ENCODE data around the gene SMURF1.

The SMURF1 gene

DNA sequence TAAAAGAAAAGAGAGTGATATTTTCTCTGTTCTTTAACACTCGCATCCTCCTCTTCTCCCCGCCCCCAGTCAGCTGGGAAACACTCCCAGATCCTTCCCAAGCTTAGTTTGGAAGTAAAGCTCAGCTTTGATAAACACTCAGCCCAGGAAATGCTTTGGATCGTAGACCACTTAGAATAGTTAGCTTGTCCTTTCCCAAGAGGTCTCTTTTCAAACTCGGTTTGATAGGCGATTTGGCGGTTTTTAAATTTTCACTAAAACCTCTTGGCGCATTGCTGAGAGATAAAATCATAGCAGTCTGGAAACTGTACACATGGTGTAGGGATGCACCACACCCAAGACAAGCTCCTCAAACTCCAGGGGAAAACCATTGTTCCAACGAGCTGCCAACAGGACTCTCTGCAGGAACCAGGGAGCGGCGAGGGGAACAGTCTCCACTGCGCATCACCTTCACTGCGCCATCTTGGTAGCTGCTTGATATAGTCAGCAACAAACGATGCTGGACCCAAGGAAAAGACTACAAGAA is 22.3 kb downstream of the SMURF1 start:
- Mint-ChIP-seq H3K36me3 (peaks cover 22% of the 10 kb centered on the region), H3K27ac (peak overlapping the region; percentile 72), H3K27me3 (no peaks in the 10 kb centered on the region), H3K4me1 (peaks cover 37% of the 10 kb centered on the region), H3K4me3 (no peak overlapping the region), H3K9me3 (peaks cover 2% of the 10 kb centered on the region)
- DNase-seq (ENCODE audit: low spot score in 2 of 2), result no peak
- ATAC-seq (ENCODE audit: low read depth), result no peak

DNA sequence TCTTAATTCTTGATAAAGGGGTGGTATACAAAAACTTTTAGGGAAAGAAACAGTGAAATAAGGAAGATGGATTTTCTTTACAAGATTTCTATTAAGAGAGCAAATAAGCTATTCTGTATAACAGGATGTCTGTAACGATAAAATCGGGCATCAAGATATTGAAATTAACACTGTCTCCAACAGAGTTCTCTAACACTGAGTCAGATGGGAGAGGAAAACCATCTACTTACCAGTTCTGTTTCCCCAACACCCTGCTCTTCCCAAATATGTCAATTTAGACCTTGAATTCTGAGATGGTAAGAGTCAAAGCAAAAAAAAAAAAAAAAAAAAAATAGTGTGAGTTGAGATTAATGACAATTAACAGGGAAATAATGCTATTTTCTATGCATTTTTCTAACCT is 23.0 kb downstream of the SMURF1 start:
- no peaks in the 10 kb centered on the region for H3K27me3 Mint-ChIP-seq
- H3K36me3 Mint-ChIP-seq, result peaks cover 26% of the 10 kb centered on the region
- H3K9me3 Mint-ChIP-seq, result peaks cover 3% of the 10 kb centered on the region
- DNase-seq (ENCODE audit: low spot score in 2 of 2) (no peak), ATAC-seq (ENCODE audit: low read depth) (no peak)
- H3K4me1 Mint-ChIP-seq, result peaks cover 37% of the 10 kb centered on the region
- no peak overlapping the region for H3K27ac Mint-ChIP-seq
- H3K4me3 Mint-ChIP-seq, result no peak overlapping the region

DNA sequence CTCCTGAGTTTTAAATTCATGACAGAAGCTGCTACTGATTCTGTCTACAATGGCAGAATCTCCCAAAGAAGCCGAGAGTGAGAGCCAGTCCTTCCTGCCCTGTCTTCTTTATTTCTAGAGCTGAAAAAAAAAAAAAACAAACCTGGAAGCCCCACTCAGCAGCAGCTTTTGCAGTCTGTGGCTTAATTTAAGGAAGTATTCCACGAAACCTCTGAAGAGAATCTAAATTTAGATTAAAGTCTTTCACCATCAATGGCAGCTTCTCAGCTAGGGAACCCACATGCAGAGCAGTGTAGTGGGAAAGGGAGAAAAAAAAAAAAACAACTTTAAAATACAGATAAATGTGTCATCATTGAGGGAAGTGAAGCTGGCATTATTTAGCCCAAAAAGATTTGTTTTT is 23.4 kb downstream of the SMURF1 start:
- H3K27ac Mint-ChIP-seq, result peak overlapping the region; percentile 36
- DNase-seq (ENCODE audit: low spot score in 2 of 2), result no peak
- no peak for ATAC-seq (ENCODE audit: low read depth)
- no peak overlapping the region for H3K4me3 Mint-ChIP-seq
- peaks cover 34% of the 10 kb centered on the region for H3K4me1 Mint-ChIP-seq
- peaks cover 3% of the 10 kb centered on the region for H3K9me3 Mint-ChIP-seq
- no peaks in the 10 kb centered on the region for H3K27me3 Mint-ChIP-seq
- peaks cover 24% of the 10 kb centered on the region for H3K36me3 Mint-ChIP-seq

DNA sequence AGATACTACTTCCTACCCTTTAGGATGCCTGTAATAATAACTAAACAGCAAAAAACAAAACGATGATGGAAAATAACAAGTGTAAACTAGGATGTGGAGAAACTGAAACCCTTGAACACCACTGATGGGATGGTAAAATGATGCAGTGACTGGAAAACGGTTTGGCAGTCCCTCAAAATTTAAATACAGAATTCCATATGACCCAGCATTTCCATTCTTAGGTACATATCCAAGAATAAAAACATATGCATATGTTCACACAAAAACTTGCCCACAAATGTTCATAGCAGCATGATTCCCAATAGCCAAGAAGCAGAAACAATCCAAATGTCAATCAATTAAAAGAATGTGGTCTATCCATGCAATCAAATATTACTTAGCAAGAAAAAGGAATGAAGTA is 25.8 kb downstream of the SMURF1 start:
- Mint-ChIP-seq H3K4me3 (no peak overlapping the region), H3K9me3 (peaks cover 8% of the 10 kb centered on the region), H3K27ac (no peak overlapping the region), H3K4me1 (peaks cover 26% of the 10 kb centered on the region), H3K36me3 (peaks cover 33% of the 10 kb centered on the region), H3K27me3 (no peaks in the 10 kb centered on the region)
- no peak for ATAC-seq (ENCODE audit: low read depth)
- no peak for DNase-seq (ENCODE audit: low spot score in 2 of 2)

DNA sequence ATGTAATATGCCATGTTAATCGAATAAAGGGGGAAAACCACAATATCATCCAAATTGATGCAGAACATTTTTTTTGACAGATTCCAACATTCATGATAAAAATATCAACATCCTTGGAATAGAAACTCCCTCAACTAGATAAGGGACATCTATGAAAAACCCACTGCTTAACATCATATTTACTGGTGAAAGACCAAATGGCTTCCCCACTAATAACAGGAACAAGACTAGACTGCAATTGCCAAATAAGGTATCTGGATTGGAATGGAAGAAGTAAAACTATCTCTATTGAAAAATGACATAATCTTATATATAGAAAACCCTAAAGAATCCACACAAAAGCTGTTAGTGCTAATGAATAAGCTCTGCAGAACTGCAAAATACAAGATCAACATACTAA is 27.8 kb downstream of the SMURF1 start:
- no peak for ATAC-seq (ENCODE audit: low read depth)
- H3K27me3 Mint-ChIP-seq, result no peaks in the 10 kb centered on the region
- H3K4me1 Mint-ChIP-seq, result peaks cover 40% of the 10 kb centered on the region

DNA sequence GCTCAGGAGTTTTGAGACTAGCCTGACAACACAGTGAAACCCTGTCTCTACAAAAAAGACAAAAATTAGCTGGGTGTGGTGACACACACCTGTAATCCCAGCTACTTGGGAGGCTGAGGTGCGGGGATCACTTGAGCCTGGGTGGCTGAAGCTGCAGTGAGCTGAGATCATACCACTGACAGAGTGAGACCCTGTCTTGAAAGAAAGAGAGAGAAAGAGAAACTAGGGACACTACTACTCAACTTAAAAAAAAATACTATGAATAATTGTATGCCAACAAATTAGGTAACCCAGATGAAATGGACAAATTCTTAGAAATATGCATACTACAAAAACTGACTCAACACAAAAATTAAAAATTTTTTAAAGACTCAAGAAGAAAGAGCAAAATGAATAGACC is 28.5 kb downstream of the SMURF1 start:
- DNase-seq (ENCODE audit: low spot score in 2 of 2), result no peak
- peaks cover 32% of the 10 kb centered on the region for H3K36me3 Mint-ChIP-seq
- H3K9me3 Mint-ChIP-seq, result peaks cover 8% of the 10 kb centered on the region
- H3K27ac Mint-ChIP-seq, result no peak overlapping the region
- no peak for ATAC-seq (ENCODE audit: low read depth)
- H3K4me1 Mint-ChIP-seq, result peaks cover 41% of the 10 kb centered on the region
- H3K4me3 Mint-ChIP-seq, result no peak overlapping the region
- no peaks in the 10 kb centered on the region for H3K27me3 Mint-ChIP-seq

More for the DNA sequence above, 27.8 kb downstream of the SMURF1 start:
- H3K9me3 Mint-ChIP-seq, result peaks cover 8% of the 10 kb centered on the region
- peaks cover 34% of the 10 kb centered on the region for H3K36me3 Mint-ChIP-seq
- peak overlapping the region; percentile 58 for H3K27ac Mint-ChIP-seq
- DNase-seq (ENCODE audit: low spot score in 2 of 2), result no peak
- H3K4me3 Mint-ChIP-seq, result no peak overlapping the region

DNA sequence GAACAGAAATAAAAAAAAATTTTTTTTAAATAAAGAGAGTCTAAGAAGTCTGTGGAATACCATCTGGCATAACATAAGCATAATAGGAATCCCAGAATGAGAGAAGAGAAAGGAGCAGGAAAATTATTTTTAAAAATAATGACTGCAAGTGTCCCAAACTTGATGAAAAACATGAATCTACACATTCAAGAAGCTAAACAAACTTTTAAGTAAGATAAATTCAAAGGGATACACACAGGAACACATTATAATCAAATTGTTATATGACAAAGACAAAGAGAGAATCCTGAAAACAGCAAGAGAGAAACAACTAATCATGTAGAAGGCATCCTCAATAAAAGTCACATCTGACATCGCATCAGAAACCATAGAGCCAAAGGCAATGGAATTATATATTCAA is 30.9 kb downstream of the SMURF1 start:
- Mint-ChIP-seq H3K27ac (no peak overlapping the region), H3K27me3 (no peaks in the 10 kb centered on the region), H3K9me3 (peaks cover 8% of the 10 kb centered on the region), H3K4me3 (no peak overlapping the region), H3K36me3 (peaks cover 17% of the 10 kb centered on the region), H3K4me1 (peaks cover 30% of the 10 kb centered on the region)
- no peak for DNase-seq (ENCODE audit: low spot score in 2 of 2)
- no peak for ATAC-seq (ENCODE audit: low read depth)

DNA sequence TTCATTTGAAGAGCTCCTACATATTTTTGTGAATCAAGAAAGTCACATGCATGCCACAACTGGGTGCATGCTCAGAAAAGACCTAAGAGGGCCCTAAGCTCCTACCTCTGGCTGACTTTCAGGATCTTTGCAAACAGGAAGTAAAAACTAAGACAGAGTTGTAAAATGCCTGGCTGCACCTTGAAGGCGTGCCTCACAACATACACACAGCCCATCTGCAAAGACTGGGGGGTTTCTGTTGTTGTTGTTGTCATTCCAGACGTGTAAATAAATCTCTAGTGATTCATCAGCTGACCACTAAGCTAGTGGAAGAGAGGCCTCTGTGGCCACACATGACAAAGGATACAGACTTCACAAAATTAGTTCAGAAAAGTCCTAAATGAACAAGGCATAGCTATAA is 31.8 kb downstream of the SMURF1 start:
- Mint-ChIP-seq H3K36me3 (peaks cover 16% of the 10 kb centered on the region), H3K4me1 (peaks cover 28% of the 10 kb centered on the region), H3K27me3 (no peaks in the 10 kb centered on the region), H3K9me3 (peaks cover 6% of the 10 kb centered on the region), H3K4me3 (peak overlapping the region; percentile 11), H3K27ac (peak overlapping the region; percentile 65)
- ATAC-seq (ENCODE audit: low read depth), result peak; percentile 88
- DNase-seq (ENCODE audit: low spot score in 2 of 2), result no peak

DNA sequence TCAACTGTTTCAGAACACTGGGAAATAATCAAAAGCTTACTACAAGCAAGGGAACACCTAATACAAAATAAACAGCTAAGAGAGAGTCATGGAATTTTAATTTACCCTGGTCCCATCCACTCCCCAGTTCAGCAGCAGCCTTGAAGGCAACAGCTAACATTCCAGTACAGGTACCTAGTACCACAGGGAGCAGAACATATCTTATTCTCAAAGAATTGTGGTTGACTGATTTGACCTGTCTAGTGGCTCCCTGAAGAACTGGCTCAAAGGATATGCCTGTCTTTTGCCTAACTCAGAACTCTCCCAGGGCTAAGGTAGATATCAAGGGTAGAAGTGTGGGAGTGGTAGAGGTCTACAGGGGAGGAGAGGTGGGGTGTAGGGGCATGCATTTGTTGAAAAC is 32.3 kb downstream of the SMURF1 start:
- peaks cover 28% of the 10 kb centered on the region for H3K4me1 Mint-ChIP-seq
- H3K27me3 Mint-ChIP-seq, result no peaks in the 10 kb centered on the region

DNA sequence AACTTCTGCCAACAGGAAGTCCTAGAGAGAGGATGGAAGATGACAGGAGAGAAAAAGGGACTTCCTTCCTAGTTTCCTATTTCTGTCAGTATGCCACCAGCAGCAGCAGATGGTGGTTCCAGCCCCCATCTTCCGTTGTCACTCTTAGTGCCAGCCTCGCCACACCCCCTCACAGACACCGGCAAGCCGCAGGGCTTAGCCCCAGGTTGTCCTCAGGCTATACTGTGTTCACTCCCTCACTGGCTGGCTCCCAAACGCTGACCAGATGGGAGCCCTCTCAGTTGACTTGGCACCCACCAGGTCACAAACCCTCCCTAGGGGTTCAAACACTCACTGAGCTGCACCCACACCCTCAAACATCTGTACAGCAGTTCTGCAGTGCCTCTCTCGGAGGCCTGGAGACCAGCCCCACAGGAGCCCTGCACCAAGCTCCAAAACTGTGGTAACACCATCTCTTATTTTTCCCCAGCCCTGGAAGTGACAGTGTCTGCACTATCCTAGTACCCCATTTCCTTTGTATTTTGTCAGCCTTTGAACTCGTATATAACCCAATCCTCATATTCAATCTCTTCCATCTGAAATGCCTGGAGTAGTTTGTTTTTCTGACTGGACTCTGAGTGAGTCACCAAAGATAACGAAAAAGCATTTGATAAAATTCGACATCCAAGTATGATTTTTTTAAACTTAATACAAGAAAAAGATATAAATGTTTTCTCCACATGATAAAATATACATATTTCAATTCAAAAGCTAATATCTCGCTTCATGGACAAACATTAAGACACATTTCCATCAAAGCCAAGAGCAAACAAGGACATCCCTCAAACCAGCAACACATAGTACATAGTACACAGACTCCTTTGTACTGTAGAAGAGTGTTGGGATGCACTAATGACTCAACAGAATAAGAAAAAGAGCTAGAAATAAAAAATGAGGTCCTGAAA is 34.5 kb downstream of the SMURF1 start:
- H3K27ac Mint-ChIP-seq, result no peak overlapping the region
- H3K36me3 Mint-ChIP-seq, result peaks cover 11% of the 10 kb centered on the region
- no peaks in the 10 kb centered on the region for H3K27me3 Mint-ChIP-seq
- H3K4me3 Mint-ChIP-seq, result peak overlapping the region; percentile 1
- peaks cover 1% of the 10 kb centered on the region for H3K9me3 Mint-ChIP-seq
- ATAC-seq (ENCODE audit: low read depth) (no peak), DNase-seq (ENCODE audit: low spot score in 2 of 2) (no peak)
- H3K4me1 Mint-ChIP-seq, result peaks cover 40% of the 10 kb centered on the region

More for the DNA sequence above, 32.3 kb downstream of the SMURF1 start:
- H3K27ac Mint-ChIP-seq, result peak overlapping the region; percentile 65
- ATAC-seq (ENCODE audit: low read depth) (no peak), DNase-seq (ENCODE audit: low spot score in 2 of 2) (no peak)
- peaks cover 6% of the 10 kb centered on the region for H3K9me3 Mint-ChIP-seq
- H3K4me3 Mint-ChIP-seq, result peak overlapping the region; percentile 33
- H3K36me3 Mint-ChIP-seq, result peaks cover 16% of the 10 kb centered on the region

DNA sequence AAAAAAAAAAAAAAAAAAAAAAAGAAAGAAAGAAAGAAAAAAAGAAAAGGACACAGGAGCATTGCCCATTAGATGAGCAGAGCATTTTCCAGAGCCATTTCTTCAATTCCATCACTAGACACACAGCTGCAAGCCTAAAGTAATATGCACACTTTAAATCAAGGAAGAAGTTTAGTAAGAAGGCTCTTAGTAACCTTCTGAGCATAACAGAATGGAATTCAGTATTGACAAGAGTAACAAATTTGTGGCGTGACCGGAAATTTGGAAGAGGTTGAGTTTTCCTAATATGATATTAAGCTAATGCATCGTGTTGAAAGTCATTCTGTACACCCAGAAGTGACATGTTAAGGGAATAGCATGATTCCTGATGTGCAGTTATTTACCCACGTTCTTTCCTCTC is 35.3 kb downstream of the SMURF1 start:
- no peaks in the 10 kb centered on the region for H3K9me3 Mint-ChIP-seq
- DNase-seq (ENCODE audit: low spot score in 2 of 2) (no peak), ATAC-seq (ENCODE audit: low read depth) (no peak)
- peaks cover 41% of the 10 kb centered on the region for H3K4me1 Mint-ChIP-seq
- H3K27me3 Mint-ChIP-seq, result no peaks in the 10 kb centered on the region
- H3K36me3 Mint-ChIP-seq, result peaks cover 12% of the 10 kb centered on the region
- no peak overlapping the region for H3K27ac Mint-ChIP-seq
- H3K4me3 Mint-ChIP-seq, result no peak overlapping the region

DNA sequence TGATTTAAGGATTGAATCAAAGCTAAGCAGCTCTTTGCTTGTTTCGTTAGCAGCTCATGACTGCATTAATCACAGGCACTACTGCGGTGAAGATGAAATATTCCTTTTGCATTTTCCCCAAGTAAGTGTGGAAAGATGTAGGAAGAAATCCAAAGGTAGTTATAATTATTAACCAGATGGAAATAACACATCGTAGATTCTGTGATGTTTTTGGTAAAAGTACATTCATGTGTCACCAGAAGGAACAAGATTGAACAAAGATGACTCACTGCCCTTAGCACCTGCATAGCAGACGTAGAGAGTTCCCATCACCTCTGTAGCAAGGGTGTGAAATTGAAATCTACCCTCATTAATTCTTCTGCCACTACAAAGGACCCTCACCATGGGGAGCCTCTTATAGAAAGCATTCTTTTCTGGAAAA is 37.1 kb downstream of the SMURF1 start:
- no peaks in the 10 kb centered on the region for H3K27me3 Mint-ChIP-seq
- H3K36me3 Mint-ChIP-seq, result peaks cover 8% of the 10 kb centered on the region
- ATAC-seq (ENCODE audit: low read depth) (no peak), DNase-seq (ENCODE audit: low spot score in 2 of 2) (no peak)
- H3K4me1 Mint-ChIP-seq, result peaks cover 38% of the 10 kb centered on the region
- H3K9me3 Mint-ChIP-seq, result no peaks in the 10 kb centered on the region
- H3K4me3 Mint-ChIP-seq, result no peak overlapping the region
- no peak overlapping the region for H3K27ac Mint-ChIP-seq

DNA sequence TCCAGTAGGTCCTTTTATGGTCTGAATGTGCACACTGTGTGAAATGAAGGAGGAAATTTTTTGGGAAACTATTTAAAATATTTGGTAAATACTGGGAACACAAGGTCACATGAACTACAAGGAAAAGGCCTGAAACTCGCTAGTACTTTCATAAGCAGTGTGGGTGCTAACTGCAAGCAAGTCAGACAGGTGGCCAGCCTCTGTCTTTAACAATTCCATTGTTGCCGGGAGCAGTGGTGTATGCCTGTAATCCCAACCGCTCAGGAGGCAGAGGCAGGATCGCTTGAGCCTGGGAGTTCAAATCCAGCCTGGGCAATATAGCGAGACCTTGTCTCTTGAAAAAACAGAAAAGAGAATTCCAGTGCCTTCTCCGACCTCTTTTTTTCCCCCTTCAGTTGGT is 37.5 kb downstream of the SMURF1 start:
- Mint-ChIP-seq H3K27ac (no peak overlapping the region), H3K36me3 (peaks cover 8% of the 10 kb centered on the region), H3K4me3 (no peak overlapping the region), H3K4me1 (peaks cover 34% of the 10 kb centered on the region), H3K9me3 (no peaks in the 10 kb centered on the region), H3K27me3 (no peaks in the 10 kb centered on the region)
- DNase-seq (ENCODE audit: low spot score in 2 of 2), result no peak
- no peak for ATAC-seq (ENCODE audit: low read depth)

DNA sequence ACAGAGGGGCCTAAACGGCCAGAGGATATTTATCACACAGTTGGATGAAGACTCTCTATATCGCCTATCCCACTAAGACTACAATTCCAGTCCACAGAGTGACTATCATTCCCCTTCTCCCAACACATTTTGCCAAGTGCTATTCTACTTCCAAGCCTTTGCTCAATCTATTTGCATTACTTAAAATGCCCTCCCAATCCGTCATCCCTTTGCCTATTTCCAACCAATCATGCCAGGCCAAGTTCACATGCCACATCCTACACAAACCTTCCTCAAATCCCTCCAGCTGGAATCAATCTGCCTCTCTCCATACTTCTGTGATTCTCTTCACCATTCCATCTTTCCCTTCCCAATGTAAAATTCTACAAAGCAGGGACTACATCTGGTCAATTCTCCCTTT is 38.2 kb downstream of the SMURF1 start:
- Mint-ChIP-seq H3K36me3 (peaks cover 8% of the 10 kb centered on the region), H3K4me3 (no peak overlapping the region), H3K9me3 (no peaks in the 10 kb centered on the region), H3K27me3 (no peaks in the 10 kb centered on the region), H3K27ac (no peak overlapping the region), H3K4me1 (peaks cover 32% of the 10 kb centered on the region)
- no peak for ATAC-seq (ENCODE audit: low read depth)
- no peak for DNase-seq (ENCODE audit: low spot score in 2 of 2)

Measured in memory B cell (primary cell).